Measurements from ENCODE around the gene PPP1R14B.
"Not testable (repeated sequence)": the region's sequence is repeated elsewhere in the genome, so short reads cannot be mapped to it uniquely, and the experiment has no call there.

PPP1R14B gene

GRCh38 chr11:64247729-64248531 is 1.2 kb upstream of the PPP1R14B start:
- no peak for DNase-seq (ENCODE audit: extremely low read depth in 1 of 2, low read depth in 1 of 2)

DNA sequence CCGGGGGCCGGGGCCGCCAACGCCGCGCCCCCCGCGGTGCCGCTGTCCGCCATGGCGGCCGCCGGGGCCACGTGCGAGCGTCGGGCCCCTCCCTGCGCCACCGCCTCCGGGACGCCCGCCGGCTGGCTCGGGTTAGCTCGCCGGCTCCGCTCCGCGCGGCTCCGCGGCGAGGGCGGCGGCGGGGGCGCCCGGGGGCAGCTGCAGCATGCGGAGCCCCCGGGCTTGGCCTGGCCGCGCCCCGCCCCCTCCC is 197 bp downstream of the PPP1R14B start:
- not testable (repeated sequence) for DNase-seq (ENCODE audit: extremely low read depth in 1 of 2, low read depth in 1 of 2)

DNA sequence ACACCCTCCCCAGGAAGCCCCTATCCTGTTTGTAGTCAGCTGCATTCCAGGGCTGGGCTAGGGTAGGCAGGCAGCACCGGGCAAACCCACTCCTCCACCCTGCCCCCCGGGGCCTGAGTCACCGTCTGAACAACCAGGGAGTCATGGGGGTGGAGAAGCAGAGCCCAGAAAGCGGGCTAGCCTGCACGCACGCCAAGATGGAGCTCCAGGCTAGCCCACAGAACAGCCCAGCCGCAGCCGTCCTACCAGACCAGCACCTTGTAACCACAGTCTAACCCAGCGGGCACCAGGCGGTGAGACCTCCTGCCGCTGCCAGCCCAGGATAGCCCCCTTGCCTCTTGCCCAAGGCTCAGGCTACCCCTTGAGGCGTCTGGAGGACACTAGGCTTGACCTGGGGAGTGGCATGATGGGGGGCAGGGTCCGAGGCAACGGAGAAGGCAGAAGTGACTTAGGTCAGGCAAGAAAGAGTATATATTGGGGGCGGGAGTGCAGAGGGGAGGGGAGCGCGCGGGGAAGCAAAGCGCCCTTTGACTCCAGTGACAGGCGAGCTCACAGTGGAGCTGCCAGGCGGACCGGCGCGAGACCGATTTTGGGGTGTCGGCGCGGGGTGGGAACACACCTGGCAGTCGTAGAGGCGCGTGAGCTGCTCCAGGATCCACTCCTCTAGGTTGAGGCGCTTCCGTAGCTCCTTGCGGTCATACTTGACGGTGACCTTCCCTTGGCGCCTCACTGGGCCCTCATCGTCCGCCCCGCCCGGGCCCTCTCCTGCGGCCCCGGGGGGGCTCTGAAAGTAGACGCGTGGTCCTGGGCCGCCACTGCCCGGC is 734 bp downstream of the PPP1R14B start:
- DNase-seq (ENCODE audit: extremely low read depth in 1 of 2, low read depth in 1 of 2) = peak in 1 of 2 donors; percentile 78

GRCh38 chr11:64245401-64245796 is 1.3 kb downstream of the PPP1R14B start:
- no peak for DNase-seq (ENCODE audit: extremely low read depth in 1 of 2, low read depth in 1 of 2)

- no peak for DNase-seq (ENCODE audit: extremely low read depth in 1 of 2, low read depth in 1 of 2)
These were observed 1.8 kb downstream of the PPP1R14B start for GRCh38 chr11:64244966-64245365.

- no peak for DNase-seq (ENCODE audit: extremely low read depth in 1 of 2, low read depth in 1 of 2)
These were observed 2.6 kb downstream of the PPP1R14B start for GRCh38 chr11:64244107-64244506.

- no peak for DNase-seq (ENCODE audit: extremely low read depth in 1 of 2, low read depth in 1 of 2)
These were observed 3.4 kb downstream of the PPP1R14B start for GRCh38 chr11:64243236-64243854.

GRCh38 chr11:64241491-64242374 is 5.0 kb downstream of the PPP1R14B start:
- peak in 1 of 2 donors; percentile 99 for DNase-seq (ENCODE audit: extremely low read depth in 1 of 2, low read depth in 1 of 2)

DNA sequence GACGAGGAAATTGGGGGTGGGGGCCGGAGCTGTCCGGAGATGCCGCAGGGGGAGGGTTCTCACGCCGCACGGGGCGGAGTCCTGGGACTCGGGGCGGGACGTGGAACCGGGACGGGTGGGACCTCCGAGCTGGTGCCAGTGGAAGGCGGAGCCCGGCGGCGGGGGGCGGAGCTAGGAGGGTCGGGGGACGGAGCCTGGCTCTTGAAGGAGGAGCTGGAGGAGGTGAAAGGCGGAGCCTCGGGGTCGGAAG is 5.6 kb downstream of the PPP1R14B start:
- peak in 1 of 2 donors; percentile 99 for DNase-seq (ENCODE audit: extremely low read depth in 1 of 2, low read depth in 1 of 2)

GRCh38 chr11:64240435-64241240 is 6.1 kb downstream of the PPP1R14B start, which contains the start of gene FKBP2:
Gene FKBP2 (plus strand): TSS chr11:64241095. CDS start chr11:64242388, 1,293 bp downstream.
- peak; percentile 94 to 98 for DNase-seq (ENCODE audit: extremely low read depth in 1 of 2, low read depth in 1 of 2)

DNA sequence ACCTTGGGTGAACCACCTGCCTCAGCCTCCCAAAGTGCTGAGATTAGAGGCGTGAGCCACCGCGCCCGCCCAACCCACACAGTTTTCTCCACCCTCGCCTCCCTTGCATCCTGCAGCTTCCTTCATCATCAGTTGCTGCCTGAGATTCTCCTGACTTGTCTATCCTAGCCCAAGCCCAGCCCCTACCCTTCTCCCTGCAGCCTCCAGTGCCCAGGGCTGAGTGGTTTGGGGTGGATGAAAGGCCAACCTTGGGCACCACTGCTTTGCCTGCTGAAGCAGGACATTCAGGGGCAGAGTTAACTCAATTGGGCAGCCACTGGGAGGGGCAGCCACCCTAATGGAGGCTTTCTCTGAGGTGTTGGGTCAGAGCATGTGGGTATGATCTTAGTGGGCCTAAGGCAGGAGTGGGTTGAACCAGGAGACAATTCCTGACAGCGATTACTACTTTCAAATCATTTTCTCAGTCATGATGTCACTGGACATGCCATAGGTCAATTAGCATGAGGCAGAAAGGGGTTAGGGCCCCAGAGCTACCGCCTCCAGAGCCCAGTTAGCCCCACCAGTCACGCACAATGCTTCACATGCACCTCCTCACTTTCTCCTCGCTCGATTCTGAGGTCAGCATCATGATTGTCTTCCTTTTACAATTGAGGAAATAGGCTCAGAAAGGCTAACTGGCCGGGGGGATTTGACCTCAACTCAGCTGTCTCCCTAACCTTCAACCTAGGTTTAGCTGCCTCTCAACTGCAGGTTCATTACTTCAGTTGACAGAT is 6.9 kb downstream of the PPP1R14B start:
- no peak for DNase-seq (ENCODE audit: extremely low read depth in 1 of 2, low read depth in 1 of 2)

- DNase-seq (ENCODE audit: extremely low read depth in 1 of 2, low read depth in 1 of 2) = no peak
These were observed 7.7 kb downstream of the PPP1R14B start for GRCh38 chr11:64238999-64239398.

DNA sequence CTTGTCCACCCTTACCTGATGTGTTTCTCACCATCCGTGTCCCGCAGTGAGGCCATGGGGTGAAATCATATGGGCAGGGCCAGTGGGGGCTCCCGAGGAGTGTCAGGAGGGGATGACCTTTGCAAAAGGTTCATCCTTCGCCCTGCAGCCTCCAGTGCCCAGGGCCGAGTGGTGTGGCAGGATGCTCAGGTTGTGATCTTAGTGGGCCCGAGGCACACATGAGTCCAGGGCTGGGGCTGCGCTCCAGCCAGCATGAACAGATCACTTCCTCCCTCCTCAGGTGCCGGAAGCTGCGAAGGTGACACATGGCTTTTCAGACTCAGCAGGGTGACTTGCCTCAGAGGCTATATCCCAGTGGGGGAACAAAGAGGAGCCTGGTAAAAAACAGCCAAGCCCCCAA is 8.7 kb downstream of the PPP1R14B start:
- DNase-seq (ENCODE audit: extremely low read depth in 1 of 2, low read depth in 1 of 2) = no peak

- DNase-seq (ENCODE audit: extremely low read depth in 1 of 2, low read depth in 1 of 2) = no peak
These were observed 9.2 kb downstream of the PPP1R14B start for GRCh38 chr11:64237484-64237951.

DNA sequence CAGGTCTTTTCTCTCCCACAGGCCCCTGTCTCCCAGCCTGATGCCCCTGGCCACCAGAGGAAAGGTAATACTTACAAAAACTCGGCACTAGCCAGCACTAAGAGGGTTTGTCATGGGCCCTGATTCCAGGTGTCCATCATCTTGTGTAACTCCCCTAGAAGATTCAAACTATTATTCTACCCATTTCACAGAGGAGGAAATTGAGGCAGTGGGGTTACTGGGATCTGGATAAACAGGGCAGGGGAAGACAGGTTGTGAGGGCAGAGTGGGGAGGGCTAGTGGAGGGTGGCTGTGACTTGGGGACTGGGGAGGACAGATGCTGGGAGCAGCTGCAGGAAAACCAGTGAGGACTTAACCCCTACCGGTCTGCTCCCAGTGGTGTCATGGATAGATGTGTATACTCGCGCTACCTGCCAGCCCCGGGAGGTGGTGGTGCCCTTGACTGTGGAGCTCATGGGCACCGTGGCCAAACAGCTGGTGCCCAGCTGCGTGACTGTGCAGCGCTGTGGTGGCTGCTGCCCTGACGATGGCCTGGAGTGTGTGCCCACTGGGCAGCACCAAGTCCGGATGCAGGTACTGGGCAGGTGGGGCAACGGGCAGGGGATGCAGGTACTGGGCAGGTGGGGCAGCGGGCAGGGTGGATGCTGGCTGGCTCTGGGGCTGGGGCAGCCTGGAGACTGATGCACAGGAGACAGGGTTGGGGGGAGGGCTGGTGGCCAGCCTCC is 11.1 kb downstream of the PPP1R14B start:
- DNase-seq (ENCODE audit: extremely low read depth in 1 of 2, low read depth in 1 of 2) = no peak

DNA sequence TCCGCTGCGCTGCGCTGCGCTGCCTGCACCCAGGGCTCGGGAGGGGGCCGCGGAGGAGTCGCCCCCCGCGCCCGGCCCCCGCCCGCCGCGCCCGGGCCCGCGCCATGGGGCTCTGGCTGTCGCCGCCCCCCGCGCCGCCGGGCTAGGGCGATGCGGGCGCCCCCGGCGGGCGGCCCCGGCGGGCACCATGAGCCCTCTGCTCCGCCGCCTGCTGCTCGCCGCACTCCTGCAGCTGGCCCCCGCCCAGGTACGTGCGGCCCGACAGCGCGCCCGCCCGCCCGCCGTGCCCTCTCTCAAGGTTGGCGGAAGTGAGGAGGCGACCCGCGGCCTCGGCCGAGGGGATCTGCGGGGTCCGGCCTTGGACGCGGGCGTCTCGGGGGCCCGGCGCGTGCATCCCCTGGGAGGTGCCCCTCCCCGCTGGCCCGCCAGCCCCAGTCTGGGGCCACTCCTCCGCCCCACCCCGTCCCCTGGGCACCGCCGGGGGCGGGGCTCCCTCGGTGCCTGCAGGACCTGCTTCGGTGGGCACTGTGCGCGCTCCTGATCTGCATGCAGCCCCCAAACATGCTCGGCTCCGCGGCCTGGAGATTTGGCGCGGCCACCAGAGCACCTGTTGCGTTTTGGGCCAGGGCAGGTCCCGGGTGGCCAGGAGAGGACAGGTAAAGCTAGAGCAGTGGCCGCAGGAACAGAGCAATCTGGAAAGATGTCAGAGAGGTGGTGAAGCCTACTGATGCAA is 11.9 kb downstream of the PPP1R14B start:
- no peak for DNase-seq (ENCODE audit: extremely low read depth in 1 of 2, low read depth in 1 of 2)

DNA sequence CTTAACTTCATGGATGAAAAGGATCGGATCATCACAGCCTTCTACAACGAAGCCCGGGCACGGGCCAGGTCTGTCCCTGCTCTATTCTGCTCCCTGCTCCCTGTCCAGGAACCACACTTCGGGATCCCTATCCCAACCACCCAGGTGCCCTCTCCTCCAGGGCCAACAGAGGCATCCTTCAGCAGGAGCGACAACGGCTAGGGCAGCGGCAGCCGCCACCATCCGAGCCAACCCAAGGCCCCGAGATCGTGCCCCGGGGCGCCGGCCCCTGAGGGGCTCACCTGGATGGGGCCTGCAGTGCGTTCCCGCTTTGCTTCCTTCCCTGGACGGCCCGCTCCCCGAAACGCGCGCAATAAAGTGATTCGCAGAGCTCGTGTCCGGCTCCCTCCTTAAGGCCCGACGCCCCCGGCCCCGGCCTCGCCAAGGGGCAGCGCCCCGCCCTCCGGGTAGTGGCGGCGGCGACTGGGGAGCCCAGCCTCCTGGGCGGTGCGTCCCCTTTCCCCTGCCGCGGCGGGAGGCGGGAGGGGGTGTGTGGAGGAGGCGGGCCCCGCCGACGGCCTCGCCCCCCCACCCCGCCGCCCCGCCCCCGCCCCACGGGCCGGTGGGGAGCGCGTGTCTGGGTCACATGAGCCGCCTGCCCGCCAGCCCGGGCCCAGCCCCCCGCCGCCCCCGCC is 12.7 kb downstream of the PPP1R14B start, which contains the start of gene VEGFB:
VEGFB (plus strand) TSS at position 672 of the 674 bp plus-strand sequence. CDS start 250 bp downstream, outside the sequence.
- DNase-seq (ENCODE audit: extremely low read depth in 1 of 2, low read depth in 1 of 2) = no peak

All from stimulated activated CD8-positive, alpha-beta memory T cell treated with anti-CD3 and anti-CD28 coated beads, Interleukin-7, amount 100 ng/mL, for 48 hours (primary cell).